GM18511 (cell line): ENCODE data around the gene MESD.

ENCODE experiments used
- ATAC-seq: cut with Tn5 transposase; IDR thresholded peaks from one replicate; pipeline ENCODE4 v1.9.1; 2021; ENCODE audit warnings: mild to moderate bottlenecking, moderate library complexity; ENCODE audit not compliant: unreplicated experiment

MESD gene

DNA sequence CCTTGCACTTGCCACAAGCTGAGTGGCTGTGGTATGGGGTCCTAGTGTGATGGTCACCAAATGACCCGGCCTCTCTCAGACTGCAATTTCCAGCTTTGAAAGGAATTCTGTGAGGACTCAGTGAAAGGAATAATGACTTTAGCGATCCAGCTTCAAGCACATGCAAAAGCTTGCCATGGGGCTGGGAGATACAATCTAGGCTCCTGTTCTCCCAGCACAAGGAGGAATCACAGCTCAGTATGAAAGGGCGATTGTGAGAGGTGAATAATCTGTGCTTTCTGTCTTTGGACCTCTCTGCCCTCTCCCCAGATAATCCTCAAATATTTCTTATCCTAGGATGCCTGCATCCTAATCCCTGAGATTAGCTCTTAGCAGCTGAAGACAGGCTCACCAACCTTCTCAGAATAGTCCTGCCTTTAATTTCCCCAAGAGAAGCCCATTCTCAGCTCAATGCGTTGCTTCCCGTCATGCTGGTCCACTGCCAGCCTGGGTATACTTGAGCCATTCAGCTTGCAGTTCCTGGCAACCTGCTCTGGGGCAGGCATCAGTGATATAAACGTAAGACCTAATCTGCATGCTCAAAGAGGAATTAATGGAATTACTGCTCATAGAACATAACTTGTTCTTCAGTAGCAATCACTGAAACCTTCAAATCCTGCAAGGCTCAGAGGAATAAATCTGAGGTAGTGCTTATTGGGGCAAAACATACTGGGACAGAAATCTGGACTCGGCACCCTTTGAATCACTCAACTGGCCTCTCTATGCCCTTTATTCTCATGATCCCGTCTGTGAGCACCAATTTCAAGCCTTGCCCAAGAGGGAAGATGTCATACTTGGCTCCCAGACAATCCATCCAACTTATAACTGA lies 26.2 kb upstream of the MESD start:
- no peak for ATAC-seq

DNA sequence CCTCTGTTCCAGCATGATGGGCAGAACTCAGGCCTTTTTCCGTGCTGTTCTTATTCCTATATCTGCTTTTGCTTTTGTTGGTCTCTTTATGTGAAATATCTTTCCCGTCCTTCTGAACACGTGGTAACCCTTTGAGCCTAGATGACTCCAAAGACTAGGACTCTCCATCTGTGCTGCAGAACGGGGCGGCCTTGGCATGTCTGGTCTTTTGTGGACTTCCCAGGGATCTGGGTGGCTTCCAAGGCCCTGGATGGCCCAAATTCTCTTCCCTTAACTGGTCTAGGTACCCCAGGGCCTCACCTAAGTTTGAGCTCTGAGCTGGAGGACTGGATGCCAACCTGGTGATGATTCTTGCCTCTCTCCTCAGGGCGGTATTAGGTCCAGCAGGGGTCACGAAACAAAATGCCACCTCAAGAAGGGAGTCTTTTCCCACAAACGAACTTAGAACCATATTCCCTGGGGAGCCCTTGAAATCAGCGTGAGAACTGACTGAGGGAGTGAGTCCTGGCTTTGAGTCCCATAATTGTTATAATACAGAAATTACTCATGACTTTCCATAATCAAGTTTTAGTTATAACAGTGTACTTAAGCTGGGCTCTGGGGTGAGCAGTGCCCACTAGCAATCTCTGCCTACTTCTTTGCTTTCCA lies 25.0 kb upstream of the MESD start:
- no peak for ATAC-seq

DNA sequence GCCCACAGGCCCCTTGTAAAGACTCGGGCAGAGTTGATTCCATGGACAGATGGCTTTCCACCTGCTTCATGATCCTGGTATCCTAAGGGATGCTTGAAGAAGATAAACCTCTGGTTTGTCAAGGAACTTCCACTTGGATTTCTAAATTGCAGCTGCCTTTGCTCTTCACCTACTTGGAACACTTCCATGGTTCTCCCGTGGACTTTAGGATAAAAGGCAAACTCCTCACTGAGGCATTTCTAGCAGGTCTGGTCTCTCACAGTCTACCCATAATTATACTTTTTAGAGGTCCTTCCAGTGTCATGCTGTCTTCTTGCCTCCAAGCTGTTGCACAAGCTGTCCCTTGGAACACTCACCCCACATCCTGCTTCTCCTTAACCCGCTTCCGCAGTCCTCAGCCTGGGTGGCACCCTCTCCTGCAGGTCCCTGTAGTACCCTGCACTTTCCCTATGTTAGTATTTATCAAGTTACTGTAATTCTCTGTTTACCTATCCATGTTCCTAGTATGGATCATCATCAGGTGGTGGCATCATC lies 23.8 kb upstream of the MESD start:
- ATAC-seq, result no peak

DNA sequence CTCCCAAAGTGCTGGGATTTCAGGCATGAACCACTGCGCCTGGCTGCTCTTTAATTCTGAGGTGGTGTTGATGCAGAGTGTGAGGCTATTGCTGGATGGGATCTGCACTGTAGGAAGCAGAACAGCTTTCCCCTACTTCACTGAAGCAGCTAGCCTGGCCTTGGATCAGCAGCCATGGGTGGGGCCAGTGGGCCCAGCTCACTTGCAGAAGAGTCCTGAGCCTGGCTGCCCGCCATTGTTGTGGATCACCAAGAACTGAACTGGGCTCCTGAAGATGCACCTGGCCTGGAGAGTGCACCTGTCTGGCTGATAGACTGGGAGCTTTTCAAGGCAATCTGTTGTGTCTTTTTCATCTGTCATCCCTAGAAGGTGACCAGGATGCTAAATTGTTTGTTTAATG lies 23.0 kb upstream of the MESD start:
- no peak for ATAC-seq

DNA sequence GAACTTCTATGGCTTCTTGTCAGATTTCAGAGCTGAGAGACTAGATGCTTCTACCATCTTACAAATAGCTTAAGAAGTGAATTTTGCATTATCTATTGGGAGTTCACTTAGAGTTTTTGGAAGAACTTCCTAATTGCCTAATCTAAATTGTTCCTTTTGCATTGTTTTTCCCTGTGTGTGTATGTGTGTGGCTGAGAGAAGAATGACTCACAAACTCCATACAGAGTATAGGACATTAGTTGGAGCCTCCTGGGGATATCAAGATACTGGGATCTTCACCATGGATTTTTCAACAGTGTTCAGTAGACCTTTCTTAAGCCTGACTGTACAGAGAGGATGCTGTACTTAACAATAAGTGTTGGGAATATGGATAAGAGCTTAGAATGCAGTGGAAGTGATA lies 22.0 kb upstream of the MESD start:
- no peak for ATAC-seq

DNA sequence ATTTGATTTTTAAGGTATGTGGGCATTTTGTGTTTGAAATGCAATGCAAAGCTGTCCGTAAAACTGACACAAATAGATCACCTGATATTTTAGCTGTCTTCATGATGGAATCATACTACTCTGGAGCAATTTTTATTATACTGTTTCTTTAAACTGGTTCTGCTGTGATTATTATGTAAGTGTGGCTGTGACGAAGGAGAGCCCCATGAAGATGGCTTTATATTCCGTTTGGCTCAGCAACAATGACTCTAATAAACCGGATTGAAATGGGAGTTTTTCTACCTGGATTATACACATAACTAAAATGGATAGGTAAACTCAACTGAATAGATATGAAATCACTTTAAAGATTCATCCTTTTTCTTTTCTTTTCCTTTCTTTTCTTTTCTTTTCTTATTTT lies 20.5 kb upstream of the MESD start:
- no peak for ATAC-seq

DNA sequence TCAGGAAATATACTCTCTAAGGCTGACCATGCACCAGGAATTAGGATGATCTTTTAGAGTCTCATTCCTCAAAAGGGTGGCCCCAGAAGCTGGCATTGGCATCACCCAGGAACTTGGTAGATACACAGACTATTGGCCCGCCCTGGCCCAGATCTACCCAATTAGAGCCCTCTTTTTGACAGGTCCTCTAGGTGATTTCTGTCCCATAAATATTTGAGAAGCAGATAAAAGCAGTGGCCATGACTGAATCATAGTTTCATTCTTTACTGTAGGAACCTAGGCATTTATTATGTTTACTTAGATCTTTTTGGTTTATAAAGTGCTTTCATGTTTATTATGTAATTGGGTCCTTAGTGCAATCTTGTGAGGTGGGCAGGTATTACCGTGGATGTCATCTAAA lies 18.7 kb upstream of the MESD start:
- ATAC-seq, result no peak

DNA sequence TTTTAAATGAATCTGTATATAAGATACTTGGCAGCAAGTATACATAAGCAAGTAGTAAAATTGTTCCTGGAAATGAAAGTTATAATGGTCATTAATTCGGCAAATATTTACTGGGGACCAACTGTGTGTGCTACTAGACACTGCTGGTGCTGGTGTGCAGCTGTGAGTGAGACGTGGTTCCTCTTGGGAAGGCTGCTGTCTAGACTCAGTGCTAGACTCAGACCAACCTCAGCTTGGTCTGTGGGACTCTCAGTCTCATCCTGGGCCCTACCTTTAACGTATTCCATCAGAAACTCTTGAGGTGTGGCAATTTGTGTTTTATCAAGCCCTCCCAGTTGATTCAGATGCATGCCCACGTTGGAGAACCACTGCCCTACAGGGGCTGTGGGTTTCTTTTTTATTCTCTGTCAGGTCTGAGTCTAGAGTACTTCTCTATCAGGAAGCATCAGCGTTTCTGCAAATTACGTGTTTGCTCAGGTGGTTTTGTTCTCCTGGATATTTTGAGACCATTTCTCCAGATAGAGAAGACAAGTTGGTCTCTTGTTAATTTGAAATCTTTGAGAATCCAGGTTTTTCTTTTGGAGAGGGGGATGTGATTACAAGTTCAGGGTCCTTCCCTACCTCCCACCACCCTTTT lies 17.9 kb upstream of the MESD start:
- no peak for ATAC-seq

DNA sequence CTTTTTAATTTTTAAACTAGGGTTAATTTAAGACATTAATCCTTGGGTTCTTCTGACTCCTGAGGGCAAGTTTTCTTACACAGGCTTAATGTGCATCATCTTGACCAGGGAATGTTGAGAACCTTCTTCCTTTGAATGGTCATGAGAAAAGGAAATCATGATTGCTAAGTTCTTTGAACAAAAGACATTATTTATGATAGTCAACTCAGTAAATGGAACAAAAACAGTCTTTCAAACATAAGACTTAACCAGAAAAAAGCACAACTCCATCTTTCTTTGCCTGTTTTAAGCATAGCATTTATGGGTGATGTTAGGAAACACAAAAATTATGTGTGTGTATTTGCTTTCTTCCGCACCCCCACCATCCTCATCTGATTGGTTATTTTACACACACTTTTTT lies 16.5 kb upstream of the MESD start:
- no peak for ATAC-seq

DNA sequence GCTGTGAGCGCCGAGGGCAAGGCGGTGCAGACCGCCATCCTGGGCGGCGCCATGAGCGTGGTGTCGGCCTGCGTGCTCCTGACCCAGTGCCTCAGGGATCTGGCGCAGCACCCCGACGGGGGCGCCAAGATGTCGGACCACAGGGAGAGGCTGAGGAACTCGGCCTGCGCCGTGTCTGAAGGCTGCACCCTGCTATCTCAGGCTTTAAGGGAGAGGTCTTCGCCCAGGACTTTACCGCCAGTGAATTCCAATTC lies 13.4 kb upstream of the MESD start:
- no peak for ATAC-seq

DNA sequence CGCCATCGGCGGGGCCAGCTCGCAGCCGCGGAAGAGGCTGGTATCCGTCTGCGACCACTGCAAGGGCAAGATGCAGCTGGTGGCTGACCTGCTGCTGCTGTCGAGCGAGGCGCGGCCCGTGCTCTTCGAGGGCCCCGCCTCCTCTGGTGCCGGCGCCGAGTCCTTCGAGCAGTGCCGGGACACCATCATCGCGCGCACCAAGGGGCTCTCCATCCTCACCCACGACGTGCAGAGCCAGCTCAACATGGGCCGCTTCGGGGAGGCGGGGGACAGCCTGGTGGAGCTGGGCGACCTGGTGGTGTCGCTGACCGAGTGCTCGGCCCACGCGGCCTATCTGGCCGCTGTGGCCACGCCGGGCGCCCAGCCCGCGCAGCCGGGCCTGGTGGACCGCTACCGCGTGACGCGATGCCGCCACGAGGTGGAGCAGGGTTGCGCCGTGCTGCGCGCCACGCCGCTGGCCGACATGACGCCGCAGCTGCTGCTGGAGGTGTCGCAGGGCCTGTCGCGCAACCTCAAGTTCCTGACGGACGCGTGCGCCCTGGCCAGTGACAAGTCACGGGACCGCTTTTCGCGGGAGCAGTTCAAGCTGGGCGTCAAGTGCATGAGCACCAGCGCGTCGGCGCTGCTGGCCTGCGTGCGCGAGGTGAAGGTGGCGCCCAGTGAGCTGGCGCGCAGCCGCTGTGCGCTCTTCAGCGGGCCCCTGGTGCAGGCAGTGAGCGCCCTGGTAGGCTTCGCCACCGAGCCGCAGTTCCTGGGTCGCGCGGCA lies 12.9 kb upstream of the MESD start:
- no peak for ATAC-seq

DNA sequence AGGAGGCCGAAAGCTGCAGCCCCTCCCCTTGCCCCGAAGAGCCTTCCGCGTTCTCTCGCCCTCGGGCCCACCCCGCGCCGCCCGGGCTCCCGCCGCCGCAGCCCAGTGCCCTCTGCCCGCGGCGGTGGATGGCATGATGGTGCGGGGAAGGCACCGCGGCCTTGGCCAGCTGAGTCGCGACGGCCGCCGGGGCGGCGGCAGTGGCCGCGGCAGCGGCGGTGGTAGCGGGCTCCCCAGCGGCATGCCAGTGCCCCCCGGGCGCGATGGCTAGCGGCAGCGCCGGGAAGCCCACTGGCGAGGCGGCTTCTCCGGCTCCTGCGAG lies 12.4 kb upstream of the MESD start:
- ATAC-seq, result no peak

DNA sequence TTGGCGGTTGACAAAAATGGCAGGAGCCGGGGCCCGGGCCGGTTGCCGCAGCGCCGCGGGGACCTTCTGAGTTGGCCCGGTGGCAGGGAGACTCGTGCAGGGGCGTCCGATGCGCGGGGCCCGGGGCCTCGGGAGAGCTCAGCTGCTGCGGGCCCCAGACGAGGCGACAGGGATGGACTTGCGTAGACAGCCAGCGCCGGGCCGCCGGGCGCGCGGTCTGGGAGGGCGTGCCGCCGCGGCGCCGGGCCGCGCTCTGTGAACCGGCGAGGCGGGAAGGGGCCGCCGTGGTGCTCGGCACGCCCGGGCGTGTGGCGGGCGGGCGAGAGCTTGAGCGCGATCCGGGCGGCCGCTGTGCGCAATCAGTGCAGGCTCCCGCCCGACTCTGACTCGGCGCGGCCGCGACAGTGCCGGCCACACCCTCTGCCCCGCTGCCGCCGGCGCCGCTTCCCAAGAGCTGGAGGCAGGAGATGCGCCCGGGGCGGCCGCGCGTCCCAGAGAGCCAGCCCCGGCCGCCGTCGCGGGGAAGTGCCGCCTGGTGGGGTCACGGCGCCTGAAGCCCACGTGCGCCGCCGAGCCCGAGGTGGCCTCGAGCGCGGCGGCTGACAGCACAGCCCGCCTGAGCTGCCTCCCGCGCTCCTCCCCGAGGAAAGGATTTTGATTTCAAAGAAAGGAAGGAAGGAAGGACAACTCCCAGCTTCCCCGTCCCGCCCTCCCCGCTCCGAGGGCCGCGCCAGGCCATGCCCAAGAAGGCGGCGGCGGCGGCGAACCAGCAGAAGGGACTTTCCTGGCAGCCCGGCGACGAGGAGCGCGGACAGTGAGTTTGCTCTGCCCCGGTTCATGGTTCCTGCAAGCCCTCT lies 11.8 kb upstream of the MESD start:
- peak; percentile 47 for ATAC-seq

DNA sequence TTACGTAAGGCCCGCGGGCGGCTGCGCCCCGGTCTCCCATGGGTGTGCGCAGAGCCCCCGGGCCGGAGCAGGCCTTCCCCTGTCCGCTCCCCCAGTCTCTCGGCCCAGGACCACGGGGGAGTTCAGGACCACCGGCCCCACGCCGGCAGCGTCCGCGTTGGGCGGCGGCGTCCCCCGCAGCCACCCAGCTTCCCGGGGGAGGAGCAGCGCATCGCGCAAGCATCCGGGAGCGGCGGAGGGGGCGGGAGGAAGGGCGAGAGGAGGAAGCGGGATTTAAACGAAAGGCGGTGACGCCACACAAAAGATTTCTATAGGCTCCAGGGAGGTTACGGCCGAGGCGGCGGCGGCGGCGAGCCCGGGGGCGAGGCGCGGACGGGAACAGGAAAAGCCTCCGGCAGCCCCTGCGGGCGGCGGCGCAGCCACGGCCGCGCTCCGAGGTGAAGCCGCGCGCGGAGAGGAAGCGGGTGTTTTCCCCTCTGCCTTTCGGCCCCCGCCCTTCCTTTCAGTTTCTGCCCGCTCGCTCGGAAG lies 11.1 kb upstream of the MESD start, which contains the start of gene TLNRD1:
Gene TLNRD1, plus strand, starts transcription at position 300 of the 528 bp plus-strand sequence. CDS start 1,349 bp downstream, outside the sequence.
- peak; percentile 62 for ATAC-seq

DNA sequence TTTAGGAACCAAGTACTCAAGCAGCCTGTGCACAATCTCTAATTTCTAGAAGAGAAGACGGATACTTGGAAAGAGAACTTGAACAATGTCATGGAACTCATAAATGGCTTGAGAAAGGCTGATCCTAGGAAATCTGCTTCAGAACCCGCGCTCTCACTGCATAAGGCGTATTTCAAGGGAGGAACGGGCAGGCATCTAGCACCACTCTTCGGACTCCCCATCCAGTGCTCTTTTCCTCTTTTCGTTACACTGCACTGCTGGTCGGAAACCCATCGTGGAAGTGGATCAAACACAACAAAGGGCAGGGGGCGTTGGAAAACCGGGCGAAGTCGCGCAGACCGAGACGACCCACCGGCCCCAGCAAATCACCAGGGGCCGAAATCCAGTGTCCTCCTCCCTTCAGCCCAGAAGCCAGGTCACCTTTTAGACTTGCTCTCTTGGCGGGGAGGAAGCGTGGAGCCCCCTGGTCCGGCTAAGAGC lies 10.6 kb upstream of the MESD start:
- ATAC-seq, result no peak

DNA sequence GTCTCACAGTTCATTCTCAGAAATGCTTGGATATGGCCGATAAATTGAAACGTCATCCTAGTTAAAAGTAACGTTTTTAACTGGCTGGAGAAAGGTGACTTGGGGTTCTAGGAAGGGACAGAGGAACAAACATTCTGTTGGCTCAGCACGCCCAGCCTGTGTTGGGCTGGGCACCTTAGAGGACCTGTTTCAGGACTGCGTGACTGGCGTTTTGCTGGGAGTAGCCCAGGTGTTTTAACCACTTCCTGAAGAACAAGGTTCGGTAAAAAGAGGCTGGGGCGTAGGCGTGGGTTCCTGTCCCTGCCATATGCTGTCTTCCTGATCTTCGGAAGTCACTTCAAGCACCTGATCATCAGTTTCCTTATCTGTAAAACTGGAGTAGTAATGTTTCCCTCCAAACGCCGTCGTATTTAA lies 10.0 kb upstream of the MESD start:
- ATAC-seq, result peak; percentile 28

DNA sequence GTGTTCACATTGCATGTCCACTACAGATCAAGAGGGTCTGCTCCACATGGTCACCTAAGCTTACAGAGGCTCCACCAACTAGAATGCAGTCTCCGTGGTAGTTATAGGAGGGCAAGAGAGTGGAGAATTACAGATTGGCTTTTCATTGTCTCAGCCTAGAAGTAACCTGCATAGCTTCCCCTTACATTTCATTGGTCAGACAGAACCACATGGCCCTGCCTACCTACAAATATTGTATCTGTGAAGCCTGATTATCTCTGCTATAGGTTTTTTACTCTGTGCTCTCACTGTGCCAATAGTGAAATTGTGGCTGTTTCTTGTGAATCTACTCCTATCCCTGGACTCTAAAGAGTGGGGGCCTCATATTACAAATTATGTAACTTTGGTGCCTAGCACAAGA lies 8.6 kb upstream of the MESD start:
- ATAC-seq, result no peak

DNA sequence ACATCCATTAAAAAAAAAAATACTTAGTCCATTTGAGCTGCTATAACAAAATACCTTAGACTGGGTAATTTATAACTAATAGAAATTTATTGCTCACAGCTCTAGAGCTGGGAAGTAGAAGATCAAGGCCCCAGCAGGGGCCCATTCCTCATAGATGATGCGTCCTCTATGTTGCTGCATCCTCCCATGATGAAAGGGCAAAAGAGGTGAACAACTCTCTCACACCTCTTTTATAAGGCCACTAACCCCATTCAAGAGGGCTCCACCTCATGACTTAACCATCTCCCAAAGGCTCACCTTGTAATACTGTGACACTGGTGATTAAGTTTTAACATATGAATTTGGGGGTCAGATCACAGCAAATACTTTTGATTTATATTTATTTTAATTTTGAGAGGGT lies 8.1 kb upstream of the MESD start:
- ATAC-seq, result no peak

DNA sequence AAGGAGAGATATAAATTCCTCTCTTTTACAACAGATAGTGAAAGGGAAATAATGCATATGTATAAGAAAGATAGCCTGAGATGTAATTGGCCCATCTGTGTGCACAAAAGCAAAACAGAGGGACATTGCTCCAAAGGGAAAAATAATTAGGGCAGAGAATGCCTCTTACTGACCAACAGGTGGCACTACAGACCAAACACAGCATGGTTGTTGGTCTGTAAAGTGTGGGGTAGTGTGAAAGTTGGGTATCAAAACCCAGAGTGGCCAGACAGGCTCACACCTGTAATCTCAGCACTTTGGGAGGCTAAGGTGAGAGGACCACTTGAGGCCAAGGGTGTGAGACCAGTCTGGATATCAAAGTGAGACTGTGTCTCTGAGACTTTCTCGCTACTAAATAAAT lies 6.6 kb upstream of the MESD start:
- ATAC-seq, result no peak

DNA sequence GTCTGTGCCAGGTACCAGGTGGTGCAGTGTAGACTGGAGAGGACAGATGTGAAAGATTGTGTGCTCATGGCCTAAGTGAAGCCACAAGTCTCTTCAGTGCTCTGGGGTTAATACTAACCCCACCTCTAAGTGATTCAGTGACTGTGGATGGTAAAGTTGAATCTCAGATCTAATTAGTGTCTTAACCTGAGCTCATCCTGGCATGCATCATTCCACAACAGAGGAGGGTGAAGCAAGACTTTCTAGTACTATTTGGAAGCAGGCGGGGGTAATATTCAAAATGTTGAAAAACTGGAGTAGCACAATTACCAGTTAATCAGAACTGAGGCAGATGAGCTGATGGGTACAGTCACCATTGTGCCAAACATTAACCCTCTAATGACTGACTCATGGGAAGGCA lies 2.8 kb upstream of the MESD start:
- ATAC-seq, result no peak
